ELR (cell line): ENCODE results near the gene ZG16B.

Experiments used
- DNase-seq: peaks from one replicate; pipeline ENCODE4 v3.0.0-alpha.2; 2015; ENCODE audit warnings: low read depth

The ZG16B gene

DNA sequence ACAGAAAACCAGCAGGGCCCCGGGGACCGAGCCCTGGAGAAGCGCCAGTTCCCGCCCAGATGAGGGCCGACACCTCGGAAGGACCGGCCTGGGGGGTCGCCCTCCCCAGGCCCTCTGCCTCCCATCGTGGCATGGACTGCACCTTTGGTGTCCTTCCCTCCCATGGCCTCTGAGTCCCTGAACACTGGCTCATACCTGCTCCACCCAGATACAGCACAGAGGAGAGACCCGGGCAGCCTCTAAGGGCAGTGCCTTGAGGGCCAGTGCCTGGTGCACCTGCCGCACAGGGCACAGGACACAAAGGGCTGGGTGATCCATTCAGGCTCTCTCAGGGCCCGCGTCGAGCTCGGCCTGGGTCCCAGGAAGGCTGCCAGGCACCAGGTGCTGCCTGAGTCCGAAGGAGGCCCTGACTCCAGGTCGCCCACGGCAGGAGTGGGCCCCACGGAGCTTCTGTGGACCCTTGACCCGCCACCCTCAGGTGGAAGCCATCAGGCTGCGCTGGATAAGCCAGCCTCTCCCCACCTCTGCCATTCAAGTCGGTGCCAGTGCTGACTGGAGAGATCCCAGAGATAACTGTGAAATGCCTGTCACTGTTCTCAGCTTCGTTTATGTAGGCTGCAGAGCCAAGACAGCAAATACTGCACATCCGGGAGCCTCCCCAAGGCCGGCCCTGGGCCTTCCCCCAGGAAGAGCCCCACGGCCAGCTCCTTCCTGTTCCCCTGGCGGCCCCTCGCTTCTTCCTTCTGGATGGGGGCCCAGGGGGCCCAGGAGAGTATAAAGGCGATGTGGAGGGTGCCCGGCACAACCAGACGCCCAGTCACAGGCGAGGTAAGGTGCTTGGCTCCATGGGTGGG is at the start of gene ZG16B:
Gene ZG16B, plus strand, starts transcription at position 803 of the 854 bp plus-strand sequence. CDS start 139 bp downstream, outside the sequence.
- DNase-seq = no peak

DNA sequence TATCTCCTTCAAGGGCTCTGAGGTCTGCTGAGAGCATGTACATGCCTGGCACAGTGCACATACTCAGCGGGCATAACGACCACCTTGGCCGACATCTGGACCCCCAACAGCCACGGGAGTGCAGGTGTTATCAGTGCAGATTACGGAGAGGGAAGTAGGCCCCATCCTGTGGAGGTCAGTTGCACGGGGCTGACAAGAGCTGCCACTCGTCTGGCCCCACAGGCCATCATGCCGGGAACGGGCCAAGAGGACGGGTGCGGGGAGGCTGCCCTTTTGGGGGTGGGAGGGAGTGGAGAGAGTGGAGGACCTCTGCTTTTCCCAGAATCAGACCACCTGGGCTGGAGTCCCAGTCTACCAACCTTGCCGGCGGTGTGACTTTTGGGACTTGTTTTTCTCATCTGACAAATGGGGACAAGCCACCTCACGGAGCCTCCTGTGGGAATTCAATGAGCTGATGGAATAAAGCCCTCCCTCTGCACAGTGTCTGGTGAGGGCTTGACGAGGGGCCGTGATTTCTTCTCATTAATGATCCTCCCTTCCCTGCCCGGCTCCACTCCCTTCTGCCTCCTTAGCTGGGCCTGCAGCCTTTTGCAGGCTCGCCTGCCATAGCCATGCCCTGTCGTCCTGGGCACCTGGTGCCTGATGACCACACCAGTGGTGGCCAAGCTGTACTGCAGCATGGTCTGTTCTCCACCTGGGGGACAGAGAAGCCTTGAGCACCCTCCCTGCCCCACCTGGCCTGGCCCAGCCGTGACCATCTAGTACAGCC is 47.3 kb upstream of the ZG16B start:
- DNase-seq = no peak

DNA sequence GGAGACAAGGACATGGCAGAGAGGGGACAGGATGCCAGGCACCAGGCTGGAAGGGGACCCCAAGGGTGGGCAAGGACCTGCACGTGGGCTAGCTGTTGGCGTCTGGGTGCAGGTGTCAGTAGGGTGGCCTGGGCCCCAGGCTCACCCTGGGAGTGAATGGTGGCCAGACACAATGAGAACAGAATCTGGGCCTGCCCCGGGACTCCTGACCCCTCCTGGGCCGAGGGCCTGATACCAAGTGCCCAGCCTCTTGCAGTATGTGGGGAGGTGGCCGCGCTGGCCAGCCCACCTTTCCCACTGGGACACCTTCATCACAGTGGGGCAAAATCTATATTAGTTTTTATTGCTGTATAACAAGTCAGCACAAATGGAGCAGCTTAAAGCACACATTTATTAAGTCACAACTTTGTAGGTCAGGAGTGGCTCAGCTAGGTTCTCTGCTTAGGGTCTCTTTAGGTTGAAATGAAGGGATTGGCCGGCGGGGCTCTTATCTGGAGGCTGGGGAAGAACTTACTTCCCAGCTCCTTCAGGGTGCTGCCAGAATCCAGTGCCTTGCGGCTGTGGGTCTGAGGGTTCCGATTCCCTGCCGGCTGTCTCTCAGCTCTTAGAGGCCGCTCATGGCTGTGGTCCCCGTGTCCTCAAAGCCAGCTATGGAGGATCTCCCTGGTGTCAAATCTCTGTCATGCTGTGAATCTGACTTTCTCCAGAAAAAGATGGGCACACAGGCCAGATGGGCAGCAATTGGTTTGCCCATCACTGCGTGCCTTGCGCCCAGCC is 46.3 kb upstream of the ZG16B start:
- DNase-seq = no peak

GRCh38 chr16:2784358-2785100 is 45.6 kb upstream of the ZG16B start:
- DNase-seq = no peak

- no peak for DNase-seq
Measured at GRCh38 chr16:2785101-2785991, 44.8 kb upstream of the ZG16B start.

- DNase-seq = no peak
Measured at GRCh38 chr16:2786061-2786825, 43.9 kb upstream of the ZG16B start.

DNA sequence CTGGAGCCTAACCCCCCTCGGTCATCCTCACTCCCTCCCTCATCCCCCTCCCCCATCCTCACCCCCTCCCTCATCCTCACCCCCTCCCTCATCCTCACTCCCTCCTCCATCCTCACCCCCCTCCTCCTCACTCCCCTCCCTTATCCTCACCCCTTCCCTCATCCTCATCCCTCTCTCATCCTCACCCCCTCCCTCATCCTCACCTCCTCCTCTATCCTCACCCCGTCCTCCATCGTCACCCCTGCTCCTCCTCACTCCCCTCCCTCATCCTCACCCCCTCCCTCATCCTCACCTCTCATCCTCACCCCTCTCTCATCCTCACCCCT is 43.3 kb upstream of the ZG16B start:
- DNase-seq = no peak

GRCh38 chr16:2787406-2787805 is 42.7 kb upstream of the ZG16B start, which contains the start of gene PRSS33:
Gene PRSS33, minus strand, starts transcription at chr16:2787560. Its CDS starts 1,013 bp downstream, at chr16:2786547.
- DNase-seq = no peak

DNA sequence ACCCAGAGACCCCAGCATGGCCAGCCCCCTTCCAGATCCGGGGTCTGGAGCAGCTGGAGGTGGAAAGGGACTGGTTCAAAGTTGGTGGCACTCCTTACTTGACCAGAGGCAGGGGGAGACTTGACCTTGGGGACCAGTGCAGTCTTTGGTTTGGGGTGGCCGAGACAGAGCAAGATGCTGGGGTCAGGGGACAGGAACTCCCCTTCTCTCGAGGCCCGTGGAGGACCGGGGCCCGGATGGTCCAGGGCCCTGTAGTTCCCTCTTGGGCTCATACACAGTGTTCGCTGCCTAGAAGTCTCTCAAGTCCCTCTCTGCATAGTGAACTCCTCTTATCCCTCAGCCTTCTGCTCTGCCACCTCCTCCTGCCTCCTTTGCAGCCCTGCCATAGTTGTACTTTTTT is 42.1 kb upstream of the ZG16B start:
- DNase-seq = no peak

- DNase-seq = no peak
Measured at GRCh38 chr16:2790631-2791030, 39.5 kb upstream of the ZG16B start.

GRCh38 chr16:2791174-2791573 is 38.9 kb upstream of the ZG16B start:
- no peak for DNase-seq

DNA sequence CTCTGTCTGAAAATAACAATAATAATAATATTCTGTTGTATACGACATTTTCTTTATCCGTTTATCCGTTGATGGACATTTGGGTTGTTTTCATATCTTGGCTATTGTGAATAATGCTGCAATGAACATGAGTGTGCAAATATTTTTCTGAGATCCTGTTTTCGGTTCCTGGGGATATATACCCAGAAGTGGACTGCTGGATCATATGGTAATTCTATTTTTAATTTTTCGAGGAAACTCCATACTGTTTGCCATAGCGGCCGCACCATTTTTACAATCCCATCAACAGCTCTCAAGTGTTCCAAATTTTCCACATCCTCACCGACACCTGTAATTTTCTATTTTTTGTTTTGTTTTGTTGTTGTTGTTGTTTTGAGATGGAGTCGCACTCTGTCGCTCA is 37.2 kb upstream of the ZG16B start:
- DNase-seq = no peak

GRCh38 chr16:2795395-2796143 is 34.5 kb upstream of the ZG16B start:
- no peak for DNase-seq

DNA sequence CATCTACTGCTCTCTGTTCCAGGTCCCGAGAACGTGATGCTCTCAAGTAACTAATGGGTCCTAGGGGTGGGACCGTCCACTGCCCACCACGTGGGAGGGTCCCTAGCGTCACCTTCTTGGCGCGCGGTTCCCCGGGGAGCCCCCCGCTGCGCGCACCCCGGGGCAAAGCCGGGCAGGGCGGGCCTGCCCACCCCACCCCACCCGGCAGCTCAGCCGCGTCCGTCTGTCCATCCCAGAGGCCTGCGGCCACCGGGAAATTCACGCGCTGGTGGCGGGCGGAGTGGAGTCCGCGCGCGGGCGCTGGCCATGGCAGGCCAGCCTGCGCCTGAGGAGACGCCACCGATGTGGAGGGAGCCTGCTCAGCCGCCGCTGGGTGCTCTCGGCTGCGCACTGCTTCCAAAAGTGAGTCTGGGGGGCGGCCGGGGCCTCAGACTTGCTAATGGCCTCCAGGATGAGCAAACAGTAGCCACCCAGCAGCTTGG is 31.3 kb upstream of the ZG16B start:
- no peak for DNase-seq

GRCh38 chr16:2799205-2799858 is 30.8 kb upstream of the ZG16B start:
- DNase-seq = no peak

DNA sequence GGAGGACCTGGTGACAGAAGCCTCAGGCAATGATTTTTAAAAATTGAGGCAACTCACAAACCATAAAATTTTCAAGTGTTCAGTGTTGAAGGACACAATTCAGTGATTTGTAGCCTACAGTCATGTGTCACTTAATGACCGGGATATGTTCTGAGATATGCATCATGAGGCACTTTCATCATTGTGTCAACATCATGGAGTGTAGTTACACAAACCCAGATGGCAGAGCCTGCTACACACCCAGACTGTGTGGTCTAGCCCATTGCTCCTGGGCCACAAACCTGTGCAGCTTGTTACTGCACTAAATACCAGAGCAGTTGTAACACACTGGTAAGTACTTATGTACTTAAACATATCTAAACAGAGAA is 30.3 kb upstream of the ZG16B start:
- DNase-seq = no peak

DNA sequence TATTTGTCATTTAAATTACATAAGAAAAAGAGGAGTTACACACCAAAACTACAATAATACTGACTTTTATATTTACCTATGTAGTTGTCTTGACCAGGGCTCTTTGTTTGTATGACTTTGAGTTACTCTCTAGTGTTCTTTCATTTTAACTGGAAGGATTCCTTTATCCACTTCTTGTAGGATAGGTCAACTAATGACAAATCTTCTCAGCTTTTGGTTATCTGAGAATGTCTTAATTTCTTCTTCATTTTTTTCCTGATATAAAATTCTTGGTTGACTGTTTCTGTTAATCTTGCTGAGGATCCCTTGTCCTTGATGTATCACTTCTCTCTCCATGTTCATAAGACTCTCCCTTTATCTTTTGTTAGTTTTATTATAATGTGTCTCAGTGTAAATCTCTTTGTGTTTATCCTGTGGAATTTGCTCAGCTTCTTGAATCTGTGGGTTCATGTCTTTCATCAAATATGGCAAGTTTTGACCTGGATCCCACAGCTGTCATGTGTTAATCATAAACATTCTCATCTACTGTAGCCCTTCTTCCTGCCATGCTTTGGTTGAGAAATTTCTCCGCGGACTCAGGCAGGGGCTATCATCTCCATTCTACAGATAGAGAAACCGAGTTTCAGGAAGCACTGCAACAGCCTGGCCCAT is 26.4 kb upstream of the ZG16B start:
- no peak for DNase-seq

- no peak for DNase-seq
Measured at GRCh38 chr16:2804728-2805127, 25.4 kb upstream of the ZG16B start.
